ENCODE data around the gene TMTC1.

- TF ChIP-seq, protein P1, sequence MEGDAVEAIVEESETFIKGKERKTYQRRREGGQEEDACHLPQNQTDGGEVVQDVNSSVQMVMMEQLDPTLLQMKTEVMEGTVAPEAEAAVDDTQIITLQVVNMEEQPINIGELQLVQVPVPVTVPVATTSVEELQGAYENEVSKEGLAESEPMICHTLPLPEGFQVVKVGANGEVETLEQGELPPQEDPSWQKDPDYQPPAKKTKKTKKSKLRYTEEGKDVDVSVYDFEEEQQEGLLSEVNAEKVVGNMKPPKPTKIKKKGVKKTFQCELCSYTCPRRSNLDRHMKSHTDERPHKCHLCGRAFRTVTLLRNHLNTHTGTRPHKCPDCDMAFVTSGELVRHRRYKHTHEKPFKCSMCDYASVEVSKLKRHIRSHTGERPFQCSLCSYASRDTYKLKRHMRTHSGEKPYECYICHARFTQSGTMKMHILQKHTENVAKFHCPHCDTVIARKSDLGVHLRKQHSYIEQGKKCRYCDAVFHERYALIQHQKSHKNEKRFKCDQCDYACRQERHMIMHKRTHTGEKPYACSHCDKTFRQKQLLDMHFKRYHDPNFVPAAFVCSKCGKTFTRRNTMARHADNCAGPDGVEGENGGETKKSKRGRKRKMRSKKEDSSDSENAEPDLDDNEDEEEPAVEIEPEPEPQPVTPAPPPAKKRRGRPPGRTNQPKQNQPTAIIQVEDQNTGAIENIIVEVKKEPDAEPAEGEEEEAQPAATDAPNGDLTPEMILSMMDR (IDR thresholded peaks at IDR 0.05): no peak
- TF ChIP-seq POLR2A (IDR thresholded peaks at IDR 0.05): no peak
Observed at GRCh38 chr12:29816874-29817725, 33.4 kb upstream of the TMTC1 start.

All from heart left ventricle (tissue), 13 donors.